Neural cell (in vitro differentiated cells): ENCODE results near the gene NKD2. TPM values are rescaled to one million over a fixed set of nuclear protein-coding genes. Genes with fewer than 3 reads are reported as not detected.

Source experiments
- H2AFZ ChIP-seq: fragments of 200-600, 300-800 bp; sonication (generic), shearing (Covaris generic); 2 replicates; pipeline ENCODE4 v1.6.0; 2014; ENCODE audit warnings: low read depth, mild to moderate bottlenecking, antibody characterized with exemption, low read length, moderate library complexity
- H3F3A ChIP-seq: fragments of 200-600 bp; shearing (Covaris generic); 2 replicates; pipeline ENCODE4 v1.6.1; 2016; ENCODE audit warnings: mild to moderate bottlenecking, moderate library complexity, mixed read lengths, antibody characterized with exemption, low read length; ENCODE audit not compliant: insufficient read depth, poor library complexity, severe bottlenecking
- H3K27ac ChIP-seq: fragments of 200-600, 300-800 bp; sonication (generic), shearing (Covaris generic); 2 replicates; pipeline ENCODE4 v1.5.1; 2014; ENCODE audit warnings: mild to moderate bottlenecking, low read length, moderate library complexity
- H3K27me3 ChIP-seq: fragments of 300-800, 200-600 bp; sonication (generic), shearing (Covaris generic); 2 replicates; pipeline ENCODE4 v1.6.0; 2014; ENCODE audit warnings: mild to moderate bottlenecking, low read depth, low read length, moderate library complexity; ENCODE audit not compliant: insufficient read depth
- H3K36me3 ChIP-seq: fragments of 300-800, 200-600 bp; sonication (generic), shearing (Covaris generic); 2 replicates; pipeline ENCODE4 v1.5.1; 2014; ENCODE audit warnings: mild to moderate bottlenecking, antibody characterized with exemption, low read length, moderate library complexity; ENCODE audit not compliant: insufficient read depth
- H3K4me2 ChIP-seq: fragments of 300-800, 200-600 bp; sonication (generic), shearing (Covaris generic); 2 replicates; pipeline ENCODE4 v1.6.0; 2014; ENCODE audit warnings: mild to moderate bottlenecking, low read length
- H3K4me3 ChIP-seq: fragments of 300-800, 200-600 bp; sonication (generic), shearing (Covaris generic); 2 replicates; pipeline ENCODE4 v1.5.1; 2014; ENCODE audit warnings: mild to moderate bottlenecking, low read length, moderate library complexity
- H3K79me2 ChIP-seq: fragments of 200-600 bp; shearing (Covaris generic); replicated peaks from 2 replicates; pipeline ENCODE4 v1.6.0; 2014; ENCODE audit warnings: mild to moderate bottlenecking, low read length, moderate library complexity; ENCODE audit not compliant: insufficient read depth
- H3K9ac ChIP-seq: fragments of 300-800, 200-600 bp; sonication (generic), shearing (Covaris generic); 2 replicates; pipeline ENCODE4 v1.6.1; 2016; ENCODE audit warnings: mild to moderate bottlenecking, low read length, mixed read lengths
- H3K9me2 ChIP-seq: fragments of 200-600 bp; shearing (Covaris generic); 2 replicates; pipeline ENCODE4 v1.6.1; 2016; ENCODE audit warnings: mild to moderate bottlenecking, low read length, mixed read lengths; ENCODE audit not compliant: insufficient read depth
- H3K9me3 ChIP-seq: fragments of 200-600, 300-800 bp; sonication (generic), shearing (Covaris generic); 2 replicates; pipeline ENCODE4 v1.6.1; 2016; ENCODE audit warnings: mild to moderate bottlenecking, mixed run types, low read length, moderate library complexity, mixed read lengths
- H4K20me1 ChIP-seq: fragments of 200-600 bp; shearing (Covaris generic); 2 replicates; pipeline ENCODE4 v1.6.1; 2016; ENCODE audit warnings: mild to moderate bottlenecking, mixed run types; ENCODE audit not compliant: insufficient read depth
- CTCF ChIP-seq: fragments of 450-650 bp; IDR thresholded peaks from 2 replicates; pipeline ENCODE4 v1.5.1; 2014; ENCODE audit warnings: antibody characterized with exemption, mild to moderate bottlenecking, moderate library complexity; ENCODE audit not compliant: poor library complexity, severe bottlenecking
- EP300 ChIP-seq: fragments of 450-650 bp; conservative IDR thresholded peaks from 2 replicates; pipeline ENCODE4 v1.6.1; 2014; ENCODE audit warnings: antibody characterized with exemption, mild to moderate bottlenecking, moderate library complexity; ENCODE audit not compliant: poor library complexity, severe bottlenecking
- EZH2 ChIP-seq: fragments of 200-600, 300-800 bp; shearing (Covaris generic), sonication (generic); IDR thresholded peaks from 2 replicates; pipeline ENCODE4 v1.6.1; 2014; ENCODE audit warnings: antibody characterized with exemption, low read length, borderline replicate concordance, mild to moderate bottlenecking; ENCODE audit not compliant: insufficient read depth, poor library complexity, severe bottlenecking
- MXI1 ChIP-seq: fragments of 450-650 bp; conservative IDR thresholded peaks from 2 replicates; pipeline ENCODE4 v1.6.1; 2014; ENCODE audit warnings: antibody characterized with exemption, mild to moderate bottlenecking; ENCODE audit not compliant: poor library complexity, severe bottlenecking
- POLR2AphosphoS5 ChIP-seq: IDR thresholded peaks from 2 replicates; pipeline ENCODE4 v1.6.1; 2012
- RAD21 ChIP-seq: fragments of 450-650 bp; conservative IDR thresholded peaks from 2 replicates; pipeline ENCODE4 v1.6.1; 2014; ENCODE audit warnings: antibody characterized with exemption, mild to moderate bottlenecking, moderate library complexity
- REST ChIP-seq: IDR thresholded peaks from 2 replicates; pipeline ENCODE4 v1.6.1; 2012; ENCODE audit warnings: borderline replicate concordance
- SMC3 ChIP-seq: fragments of 450-650 bp; conservative IDR thresholded peaks from 2 replicates; pipeline ENCODE4 v1.6.1; 2014; ENCODE audit warnings: antibody characterized with exemption, mild to moderate bottlenecking, moderate library complexity; ENCODE audit not compliant: poor library complexity
- TAF1 ChIP-seq: IDR thresholded peaks from 2 replicates; pipeline ENCODE4 v1.6.1; 2012; ENCODE audit warnings: low read depth
- polyA plus RNA-seq: library from polyadenylated mRNA; depleted of rRNA; stranded (reverse); fragments of >200 nt; gene quantifications from 2 replicates; pipeline ENCODE4 v1.2.3, GENCODE V29; 2014

Gene NKD2
- polyA plus RNA-seq, 1 donor from 2014 or later = 7.2 TPM

DNA sequence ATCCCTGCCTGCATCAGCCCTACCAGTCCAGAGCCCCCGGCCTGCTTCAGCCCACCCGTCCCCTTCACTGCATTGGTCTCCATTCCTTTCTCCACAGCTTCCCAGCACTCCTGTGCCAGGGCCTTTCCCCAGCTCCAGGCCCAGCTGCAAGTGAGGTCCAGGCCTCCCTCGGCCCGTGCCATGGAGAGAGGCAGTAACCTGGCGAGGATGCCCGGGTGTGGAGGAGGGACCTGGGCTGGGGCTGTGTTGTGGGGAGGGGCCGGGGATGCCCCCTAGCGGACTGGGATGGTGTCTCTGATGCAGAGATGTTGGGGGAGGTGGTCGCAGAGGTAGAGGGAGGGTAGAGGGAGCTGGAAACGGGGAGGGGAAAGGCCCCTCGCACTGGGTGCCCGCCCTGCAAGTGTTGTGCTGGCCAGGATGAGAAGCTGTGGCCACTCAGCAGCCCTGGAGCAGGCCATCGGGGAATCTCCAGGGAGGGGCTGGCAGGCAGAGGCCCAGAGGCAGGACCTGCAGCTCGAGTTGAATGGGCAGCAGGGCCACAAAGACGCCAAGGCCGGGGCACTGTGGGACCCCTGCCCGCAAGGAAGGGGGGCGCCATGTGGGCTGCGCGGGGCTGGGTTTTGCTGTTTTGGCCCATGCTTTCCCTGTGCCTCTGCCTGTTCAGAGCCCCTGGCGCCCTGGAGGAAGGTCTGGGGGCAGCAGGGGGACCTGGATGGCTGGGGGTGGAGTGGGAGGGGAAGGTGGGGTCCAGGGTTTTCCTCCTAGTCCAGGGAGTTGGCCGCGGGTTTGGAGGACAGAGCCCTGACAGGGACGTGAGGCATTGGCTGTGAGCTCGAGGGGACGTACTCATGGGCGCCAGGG is 26.0 kb upstream of the NKD2 start:
- Histone ChIP-seq H3K36me3 (no peaks in the 10 kb centered on the region), H3K27ac (no peak overlapping the region), H3K9ac (no peak overlapping the region), H2AFZ (no peak overlapping the region), H3K27me3 (no peaks in the 10 kb centered on the region), H3K9me3 (no peaks in the 10 kb centered on the region), H4K20me1 (no peaks in the 10 kb centered on the region), H3K4me3 (no peak overlapping the region), H3K4me2 (no peak overlapping the region), H3K79me2 (no peaks in the 10 kb centered on the region), H3K9me2 (no peaks in the 10 kb centered on the region), H3F3A (no peaks in the 10 kb centered on the region)
- TF ChIP-seq REST (no peak), SMC3 (no peak), CTCF (no peak), TAF1 (no peak), EP300 (no peak), RAD21 (no peak), POLR2AphosphoS5 (no peak), MXI1 (no peak), EZH2 (no peak)

GRCh38 chr5:983238-983524 is 25.4 kb upstream of the NKD2 start:
- Histone ChIP-seq H3K27ac (no peak overlapping the region), H3K4me2 (no peak overlapping the region), H3K79me2 (no peaks in the 10 kb centered on the region), H3F3A (no peaks in the 10 kb centered on the region), H2AFZ (no peak overlapping the region), H3K4me3 (no peak overlapping the region), H3K9me3 (peaks cover 2% of the 10 kb centered on the region), H3K9ac (no peak overlapping the region), H3K36me3 (no peaks in the 10 kb centered on the region), H3K27me3 (no peaks in the 10 kb centered on the region), H3K9me2 (no peaks in the 10 kb centered on the region), H4K20me1 (no peaks in the 10 kb centered on the region)
- no peak for TF ChIP-seq POLR2AphosphoS5
- no peak for TF ChIP-seq CTCF
- no peak for TF ChIP-seq EP300
- TF ChIP-seq MXI1 = no peak
- no peak for TF ChIP-seq SMC3
- TF ChIP-seq TAF1 = no peak
- no peak for TF ChIP-seq EZH2
- TF ChIP-seq RAD21 = no peak
- no peak for TF ChIP-seq REST
